OCI-LY1 (cell line): Measurements from ENCODE around the gene EPHB2.

Experiments used
- H2AFZ ChIP-seq: fragments of 200-600 bp; sonication (generic), shearing (Covaris generic); 2 replicates; pipeline ENCODE4 v1.6.0; 2014; ENCODE audit warnings: antibody characterized with exemption, mild to moderate bottlenecking, low read length
- H3F3A ChIP-seq: fragments of 200-600 bp; sonication (generic), shearing (Covaris generic); 2 replicates; pipeline ENCODE4 v1.6.0; 2014; ENCODE audit warnings: mild to moderate bottlenecking, antibody characterized with exemption, low read length, moderate library complexity; ENCODE audit not compliant: insufficient read depth
- H3K27ac ChIP-seq: fragments of 200-600 bp; sonication (generic); 2 replicates; pipeline ENCODE4 v1.5.1; 2014; ENCODE audit warnings: low read length, mixed run types, mild to moderate bottlenecking, low read depth; ENCODE audit not compliant: poor library complexity, severe bottlenecking
- H3K27me3 ChIP-seq: fragments of 200-600 bp; sonication (generic); 2 replicates; pipeline ENCODE4 v1.6.0; 2014; ENCODE audit warnings: antibody characterized with exemption, mild to moderate bottlenecking, low read length, moderate library complexity; ENCODE audit not compliant: insufficient read depth
- H3K36me3 ChIP-seq: fragments of 200-600 bp; sonication (generic); 2 replicates; pipeline ENCODE4 v1.6.1; 2014; ENCODE audit warnings: mild to moderate bottlenecking, antibody characterized with exemption, low read length, moderate library complexity, mixed read lengths; ENCODE audit not compliant: insufficient read depth
- H3K4me1 ChIP-seq: fragments of 200-600 bp; sonication (generic); 2 replicates; pipeline ENCODE4 v1.5.1; 2014; ENCODE audit warnings: mild to moderate bottlenecking, low read length, moderate library complexity; ENCODE audit not compliant: insufficient read depth, severe bottlenecking
- H3K4me2 ChIP-seq: fragments of 200-600 bp; sonication (generic), shearing (Covaris generic); 2 replicates; pipeline ENCODE4 v1.6.1; 2014; ENCODE audit warnings: low read length
- H3K4me3 ChIP-seq: fragments of 200-600 bp; sonication (generic); 2 replicates; pipeline ENCODE4 v1.5.1; 2014; ENCODE audit warnings: low read length, low read depth, mild to moderate bottlenecking, mixed read lengths; ENCODE audit not compliant: poor library complexity, severe bottlenecking
- H3K79me2 ChIP-seq: fragments of 200-600 bp; shearing (Covaris generic); 2 replicates; pipeline ENCODE4 v1.6.1; 2016; ENCODE audit warnings: mixed run types, low read length, mixed read lengths; ENCODE audit not compliant: insufficient read depth
- H3K9ac ChIP-seq: fragments of 200-600 bp; sonication (generic), shearing (Covaris generic); 2 replicates; pipeline ENCODE4 v1.6.1; 2014; ENCODE audit warnings: mild to moderate bottlenecking, low read length, mixed read lengths
- H3K9me2 ChIP-seq: fragments of 200-600 bp; sonication (generic), shearing (Covaris generic); 2 replicates; pipeline ENCODE4 v1.6.1; 2014; ENCODE audit warnings: low read depth, mild to moderate bottlenecking, low read length, mixed read lengths
- H3K9me3 ChIP-seq: fragments of 200-600 bp; shearing (Covaris generic); 2 replicates; pipeline ENCODE4 v1.6.1; 2014; ENCODE audit warnings: low read length, mixed read lengths
- H4K20me1 ChIP-seq: fragments of 200-600 bp; sonication (generic), shearing (Covaris generic); 2 replicates; pipeline ENCODE4 v1.6.0; 2016; ENCODE audit warnings: mild to moderate bottlenecking, low read length; ENCODE audit not compliant: insufficient read depth
- CTCF ChIP-seq: fragments of 200-600 bp; sonication (generic), shearing (Covaris generic); IDR thresholded peaks from 2 replicates; pipeline ENCODE4 v1.5.1; 2017; ENCODE audit warnings: mild to moderate bottlenecking, antibody characterized with exemption, low read length, moderate library complexity, mixed read lengths
- EZH2 ChIP-seq: fragments of 200-600 bp; sonication (generic), shearing (Covaris generic); IDR thresholded peaks from 2 replicates; pipeline ENCODE4 v1.8.0; 2017; ENCODE audit warnings: borderline replicate concordance, mixed run types, mild to moderate bottlenecking, antibody characterized with exemption, low read length, moderate library complexity, mixed read lengths

EPHB2 gene

DNA sequence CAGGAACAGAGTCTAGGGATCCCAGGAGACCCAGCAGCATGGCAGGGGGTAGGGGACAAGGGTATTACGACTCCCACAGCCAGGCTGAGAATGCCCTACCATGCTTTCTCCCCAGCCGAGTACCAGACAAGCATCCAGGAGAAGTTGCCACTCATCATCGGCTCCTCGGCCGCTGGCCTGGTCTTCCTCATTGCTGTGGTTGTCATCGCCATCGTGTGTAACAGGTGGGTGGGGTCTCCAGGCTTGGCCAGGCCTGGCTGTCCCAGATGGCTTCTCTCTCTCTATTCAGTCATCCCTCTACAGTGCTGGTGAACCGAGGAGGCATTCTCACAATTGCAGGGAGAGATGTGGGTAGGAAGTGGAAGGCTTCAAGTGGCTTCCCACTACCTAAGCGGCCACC lies 184.7 kb downstream of the EPHB2 start:
- no peaks in the 10 kb centered on the region for H3K36me3 ChIP-seq
- H3K27me3 ChIP-seq = no peaks in the 10 kb centered on the region; the same call in 1 of the 2 replicates
- H2AFZ ChIP-seq = no peak overlapping the region
- H3K79me2 ChIP-seq = no peaks in the 10 kb centered on the region
- no peaks in the 10 kb centered on the region for H3K9me3 ChIP-seq
- no peak overlapping the region for H3K4me3 ChIP-seq
- H3K4me1 ChIP-seq = no peaks in the 10 kb centered on the region
- no peaks in the 10 kb centered on the region for H3F3A ChIP-seq
- no peaks in the 10 kb centered on the region for H4K20me1 ChIP-seq
- no peak overlapping the region for H3K27ac ChIP-seq
- no peaks in the 10 kb centered on the region for H3K9me2 ChIP-seq
- no peak overlapping the region for H3K9ac ChIP-seq
- TF ChIP-seq CTCF (no peak), EZH2 (no peak)
- H3K4me2 ChIP-seq = no peak overlapping the region

DNA sequence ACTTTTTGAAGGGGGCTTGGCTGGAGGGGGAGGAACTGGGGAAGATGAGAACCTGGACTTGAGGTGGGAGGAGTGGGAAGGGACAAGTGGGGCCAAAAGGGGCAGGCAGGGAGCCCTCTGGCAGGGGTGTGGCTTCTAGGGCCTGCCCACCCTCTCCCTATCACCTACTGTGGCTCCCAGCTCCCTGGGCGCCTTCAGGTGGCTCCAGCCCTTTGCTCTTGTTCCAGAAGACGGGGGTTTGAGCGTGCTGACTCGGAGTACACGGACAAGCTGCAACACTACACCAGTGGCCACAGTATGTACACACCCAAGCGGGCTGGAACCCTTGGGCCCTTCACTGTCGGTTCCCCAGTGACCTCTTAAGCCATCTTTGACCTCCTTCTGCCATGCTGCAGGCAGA lies 185.5 kb downstream of the EPHB2 start:
- H3F3A ChIP-seq = no peaks in the 10 kb centered on the region
- no peak overlapping the region for H3K4me3 ChIP-seq
- H3K4me2 ChIP-seq = no peak overlapping the region
- no peaks in the 10 kb centered on the region for H3K9me3 ChIP-seq
- no peaks in the 10 kb centered on the region for H3K79me2 ChIP-seq
- TF ChIP-seq EZH2 = no peak
- TF ChIP-seq CTCF = no peak
- no peaks in the 10 kb centered on the region for H3K4me1 ChIP-seq
- no peaks in the 10 kb centered on the region for H3K36me3 ChIP-seq
- no peaks in the 10 kb centered on the region; the same call in 1 of the 2 replicates for H3K27me3 ChIP-seq
- no peak overlapping the region for H3K9ac ChIP-seq
- no peaks in the 10 kb centered on the region for H4K20me1 ChIP-seq
- H3K9me2 ChIP-seq = no peaks in the 10 kb centered on the region
- H3K27ac ChIP-seq = no peak overlapping the region
- H2AFZ ChIP-seq = no peak overlapping the region

DNA sequence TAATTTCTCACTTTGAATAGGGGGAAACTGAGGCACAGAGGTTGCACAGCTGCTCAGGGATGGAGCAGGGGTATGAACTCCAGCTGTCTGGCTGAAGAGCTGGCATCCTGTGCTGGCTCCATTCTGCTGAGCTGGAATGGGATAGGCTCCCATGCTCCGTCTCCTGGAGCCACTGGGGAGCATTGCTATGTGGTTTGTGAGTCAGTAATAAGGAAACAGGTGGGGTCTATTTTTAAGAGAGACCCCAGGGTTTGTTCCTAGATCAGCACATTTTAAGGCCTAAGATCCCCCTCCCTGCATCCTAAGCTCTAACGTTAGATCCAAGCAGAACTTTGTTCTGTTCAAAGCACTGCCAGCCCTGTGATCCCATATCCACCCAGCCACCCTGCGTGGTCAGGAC lies 189.8 kb downstream of the EPHB2 start:
- Histone ChIP-seq H3K4me1 (no peaks in the 10 kb centered on the region), H3K27ac (no peak overlapping the region), H3K4me2 (no peak overlapping the region), H3K36me3 (no peaks in the 10 kb centered on the region), H3K9me3 (no peaks in the 10 kb centered on the region), H3K79me2 (no peaks in the 10 kb centered on the region), H3K9ac (no peak overlapping the region), H3K27me3 (no peaks in the 10 kb centered on the region; the same call in 1 of the 2 replicates), H3K4me3 (no peak overlapping the region), H2AFZ (no peak overlapping the region), H3K9me2 (no peaks in the 10 kb centered on the region), H3F3A (no peaks in the 10 kb centered on the region), H4K20me1 (no peaks in the 10 kb centered on the region)
- TF ChIP-seq EZH2 (no peak), CTCF (no peak)
